Thyroid gland (tissue), 4 donors: ENCODE data around the gene COQ3. TPM values are rescaled to one million over a fixed set of nuclear protein-coding genes. Genes with fewer than 3 reads are reported as not detected.

ENCODE experiments used
- DNase-seq, 2 donors: peaks; one replicate each; pipeline ENCODE4 v3.0.0-alpha.2; 2019
- H3K27ac ChIP-seq, 3 donors: fragments of 200-600 bp; sonication (generic); 1 replicate in 2 of 3; 2 replicates in 1 of 3; pipeline ENCODE4 v1.5.1; 2016 to 2019; ENCODE audit warnings: mild to moderate bottlenecking in 1 of 3, moderate library complexity in 1 of 3
- H3K27me3 ChIP-seq: fragments of 200-600 bp; sonication (generic); one replicate; pipeline ENCODE4 v1.5.1; 2019
- H3K36me3 ChIP-seq, 2 donors: fragments of 200-600 bp; sonication (generic); one replicate each; pipeline ENCODE4 v1.5.1; 2016 to 2019
- H3K4me1 ChIP-seq, 2 donors: fragments of 200-600 bp; sonication (generic); one replicate each; pipeline ENCODE4 v1.5.1; 2017 to 2019
- H3K4me3 ChIP-seq, 3 donors: fragments of 200-600 bp; sonication (generic); replicated peaks in 1 of 3; 1 replicate in 2 of 3; 2 replicates in 1 of 3; pipeline ENCODE4 v1.5.1; 2016; ENCODE audit warnings: mild to moderate bottlenecking in 1 of 3
- H3K9me3 ChIP-seq: fragments of 200-600 bp; sonication (generic); one replicate; pipeline ENCODE4 v1.5.1; 2017
- CTCF ChIP-seq, 6 experiments: fragments of 200-600 bp in 3 of 6; fragments of 450-650 bp in 3 of 6; sonication (generic) in 3 of 6; IDR thresholded peaks; one replicate each; pipeline ENCODE4 v1.5.1; 2016 to 2019; ENCODE audit warnings: antibody characterized with exemption in 6 of 6, mild to moderate bottlenecking in 2 of 6, inconsistent platforms in 1 of 6, moderate library complexity in 1 of 6
- POLR2A ChIP-seq, 2 donors: fragments of 450-650 bp; IDR thresholded peaks; one replicate each; pipeline ENCODE4 v1.6.1; 2017; ENCODE audit warnings: antibody characterized with exemption in 2 of 2, mild to moderate bottlenecking in 2 of 2, moderate library complexity in 1 of 2
- WGBS, 2 donors: methylation state at CpG; one replicate each; pipeline ENCODE4 v1.1.5; 2017; 5-methylcytosine and 5-hydroxymethylcytosine counted together
- intact Hi-C: fragments of 100-400 bp; cut with DNase I; formaldehyde crosslinking; loops from one replicate; pipeline ENCODE4 v1.15.1; 2023
- total RNA-seq, 4 donors: library from RNA; depleted of rRNA; stranded (reverse); fragments of >200 nt; gene quantifications; one replicate each; pipeline ENCODE4 v1.2.3, GENCODE V29; 2016

Gene COQ3
- total RNA-seq, 4 donors from 2014 or later, result 5.2 to 7.0 (median 5.8) TPM

- H3K4me1 ChIP-seq, result no peaks in the 10 kb centered on the region
- no peak overlapping the region for H3K4me3 ChIP-seq
- H3K27ac ChIP-seq, result no peak overlapping the region
- intact Hi-C loops, result loop anchor here (10.0 kb wide), 1 partner anchor 73 kb away; no protein-coding TSS in a partner anchor
- H3K9me3 ChIP-seq, result no peaks in the 10 kb centered on the region
- H3K27me3 ChIP-seq, result no peaks in the 10 kb centered on the region
- WGBS, 2 donors, result 77 to 78% methylated on average over 3 of the region's 3 CpGs
- TF ChIP-seq POLR2A (IDR thresholded peaks at IDR 0.05), result no peak
- no peaks in the 10 kb centered on the region for H3K36me3 ChIP-seq
- no peak for DNase-seq
Measured at GRCh38 chr6:99331531-99331930, 62.5 kb downstream of the COQ3 start.

- Histone ChIP-seq H3K4me3 (no peak overlapping the region), H3K27ac (no peak overlapping the region), H3K9me3 (no peaks in the 10 kb centered on the region), H3K27me3 (no peaks in the 10 kb centered on the region), H3K36me3 (no peaks in the 10 kb centered on the region), H3K4me1 (no peaks in the 10 kb centered on the region)
- WGBS, 2 donors, result 7 to 9% methylated on average over 2 of the region's 2 CpGs
- DNase-seq, result peak; percentile 49 to 54
- intact Hi-C loops, result loop anchor here (10.0 kb wide), 1 partner anchor 75 kb away; no protein-coding TSS in a partner anchor
- TF ChIP-seq CTCF (IDR thresholded peaks at IDR 0.05), result peak in 5 of 6 experiments; percentile 44 to 71 (median 61)
- TF ChIP-seq POLR2A (IDR thresholded peaks at IDR 0.05), result no peak
Measured at GRCh38 chr6:99330159-99330558, 63.8 kb downstream of the COQ3 start.

- no peaks in the 10 kb centered on the region for H3K36me3 ChIP-seq
- H3K4me1 ChIP-seq, result no peaks in the 10 kb centered on the region
- DNase-seq, result no peak
- TF ChIP-seq POLR2A (IDR thresholded peaks at IDR 0.05), result no peak
- no peak for TF ChIP-seq CTCF (IDR thresholded peaks at IDR 0.05)
- H3K27me3 ChIP-seq, result no peaks in the 10 kb centered on the region
- intact Hi-C loops, result no loop called here
- H3K9me3 ChIP-seq, result no peaks in the 10 kb centered on the region
- no peak overlapping the region for H3K4me3 ChIP-seq
- H3K27ac ChIP-seq, result no peak overlapping the region
Measured at GRCh38 chr6:99324996-99325395, 69.0 kb downstream of the COQ3 start.

Other genes starting within 250 kb of the COQ3 start
- gene FAXC, start 44.5 kb downstream of the COQ3 start, total RNA-seq, result 1 to 10 TPM in 3 of 4 donors, under 1 TPM in 1; 0.71 to 6.4 (median 3.4) TPM
- 100 to 1,000 TPM; 183 to 302 (median 241) TPM for gene PNISR, start 31.1 kb upstream of the COQ3 start, total RNA-seq
- 10 to 100 TPM; 12.9 to 19.7 (median 16.5) TPM for gene USP45, start 121.2 kb upstream of the COQ3 start, total RNA-seq
- 100 to 1,000 TPM in 1 of 4 donors, 10 to 100 TPM in 3; 74.2 to 393 (median 92.2) TPM for gene CCNC, start 174.5 kb upstream of the COQ3 start, total RNA-seq
- gene PRDM13, start 212.6 kb upstream of the COQ3 start, total RNA-seq, result not detected